NCI-H446 treated with DMSO at 0.1 percent for 48 hours (cell line): ENCODE results near the gene PRKACA.

Source experiments
- DNase-seq: peaks from one replicate; lab custom pipeline; 2025; lab: John Stamatoyannopoulos, UW

Gene PRKACA

GRCh38 chr19:14116525-14116917 lies 1.0 kb downstream of the PRKACA start:
- DNase-seq, result no peak

- no peak for DNase-seq
Measured at GRCh38 chr19:14115756-14116155, 1.8 kb downstream of the PRKACA start.

DNA sequence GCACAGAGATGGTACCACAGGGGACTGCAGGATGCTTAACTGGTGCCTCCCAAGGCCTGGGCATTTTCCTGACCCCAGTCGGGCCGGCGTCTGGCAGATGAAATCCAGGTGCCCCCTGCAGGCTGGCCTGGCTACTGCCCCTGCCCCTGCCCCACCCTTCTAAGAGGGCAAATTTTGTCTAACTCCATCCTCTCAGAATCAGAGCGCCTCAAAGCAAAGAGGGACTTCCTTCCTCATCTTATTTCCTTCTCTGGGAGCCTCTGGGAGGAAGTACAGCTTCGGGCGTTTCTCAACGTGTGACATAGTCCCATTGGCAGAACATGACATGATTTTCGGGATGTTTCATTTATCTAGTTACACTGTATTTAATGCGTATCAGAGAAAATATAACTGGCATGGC lies 2.7 kb downstream of the PRKACA start:
- DNase-seq, result no peak

DNA sequence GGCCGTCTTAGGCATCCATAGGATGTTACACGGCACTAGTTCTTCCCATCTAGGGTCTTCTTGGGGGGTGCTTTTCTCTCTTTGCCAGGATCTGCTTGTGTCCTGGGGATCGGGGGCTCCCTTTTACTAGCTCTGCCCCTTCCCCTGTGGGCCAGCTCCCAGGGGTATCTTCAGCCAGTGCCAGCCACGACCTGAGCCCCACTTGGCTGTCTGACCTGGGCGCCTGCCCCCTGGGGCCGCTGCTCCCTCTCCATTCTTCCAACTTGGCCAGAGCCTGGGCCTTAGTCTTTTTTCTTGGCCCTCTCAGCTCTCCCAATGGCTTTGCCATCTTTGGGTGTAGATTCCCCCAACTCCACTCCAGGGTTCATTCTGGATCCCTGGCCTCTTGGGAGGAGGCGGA lies 3.1 kb downstream of the PRKACA start:
- no peak for DNase-seq

- no peak for DNase-seq
Measured at GRCh38 chr19:14113762-14114414, 3.7 kb downstream of the PRKACA start.

GRCh38 chr19:14112809-14113385 lies 4.7 kb downstream of the PRKACA start:
- no peak for DNase-seq

DNA sequence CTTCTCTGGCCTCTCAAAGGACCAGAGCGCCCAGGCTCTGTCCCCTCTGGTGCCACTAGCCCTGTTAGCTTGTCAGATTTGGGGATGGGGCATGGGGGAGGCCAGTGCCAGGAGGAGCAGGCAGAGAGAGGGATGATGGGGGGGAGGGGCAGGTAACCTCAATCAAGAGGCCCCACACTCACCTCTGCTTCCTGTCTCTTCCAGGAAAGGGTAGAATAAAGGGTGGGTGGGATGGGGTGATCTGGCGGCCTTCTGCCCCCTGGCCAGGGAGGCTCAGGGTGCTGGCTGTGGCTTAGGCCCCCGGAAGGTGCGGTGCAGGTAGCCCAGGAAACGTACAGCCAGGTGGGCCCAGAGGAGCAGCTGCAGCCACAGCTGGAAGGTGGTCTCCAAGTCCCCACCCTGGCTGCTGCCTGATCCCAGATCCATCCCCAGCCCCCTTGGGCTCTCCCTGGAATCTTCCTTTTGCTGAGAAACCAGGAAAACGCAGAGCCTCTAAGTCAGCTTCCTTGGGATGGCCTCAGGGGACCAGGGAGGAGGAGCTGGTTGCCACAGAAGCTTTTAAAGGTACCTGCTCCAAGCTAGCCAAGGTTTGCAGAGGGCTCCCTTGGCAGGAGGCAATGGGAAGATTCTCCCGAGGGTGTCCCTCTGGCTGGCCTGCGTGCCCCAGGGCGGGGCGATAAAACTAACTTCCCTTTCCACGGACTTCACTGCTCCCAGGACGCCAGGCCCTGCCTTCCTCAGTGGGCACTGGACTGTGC lies 5.3 kb downstream of the PRKACA start:
- DNase-seq, result no peak

DNA sequence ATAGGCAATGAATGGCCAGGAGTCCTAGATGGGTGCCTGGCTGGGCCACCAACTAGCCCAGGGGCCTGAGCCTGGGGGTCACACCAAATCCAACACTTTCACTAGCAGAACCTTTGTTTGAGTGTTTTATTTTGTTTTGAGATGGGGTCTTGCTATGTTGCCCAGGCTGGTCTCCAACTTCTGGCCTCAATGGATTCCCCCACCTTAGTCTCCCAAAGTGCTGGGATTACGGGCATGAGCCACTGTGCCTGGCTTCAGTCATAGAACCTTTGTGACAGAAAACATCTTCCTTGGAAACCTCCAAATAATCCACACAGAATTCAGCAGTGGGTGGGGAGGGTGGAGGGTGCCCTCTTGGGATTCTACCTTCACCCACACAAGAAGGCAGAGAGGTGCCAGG lies 6.1 kb downstream of the PRKACA start:
- no peak for DNase-seq

GRCh38 chr19:14110650-14111049 lies 6.9 kb downstream of the PRKACA start:
- DNase-seq, result no peak

GRCh38 chr19:14107581-14108461 lies 9.7 kb downstream of the PRKACA start:
- no peak for DNase-seq

GRCh38 chr19:14106840-14107239 lies 10.7 kb downstream of the PRKACA start:
- DNase-seq, result no peak

DNA sequence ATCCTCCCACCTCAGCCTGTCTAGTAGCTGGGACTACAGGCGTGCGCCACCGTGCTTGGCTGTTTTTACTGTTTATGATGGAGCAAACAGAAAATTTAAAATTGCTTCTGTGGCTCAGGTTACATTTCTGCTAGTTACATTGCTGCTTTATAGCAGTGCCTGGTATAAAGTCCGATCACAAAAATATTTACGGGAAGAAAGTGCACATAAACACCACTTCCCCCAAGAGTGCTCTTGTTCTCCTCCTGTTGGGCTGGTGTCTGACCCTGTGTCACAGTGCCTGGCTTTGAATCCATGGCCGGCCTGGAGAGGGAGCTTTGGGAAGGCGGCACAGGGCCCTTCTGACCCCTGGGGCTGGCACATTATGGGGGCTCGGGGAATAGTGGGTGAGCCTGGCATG lies 11.9 kb downstream of the PRKACA start:
- DNase-seq, result no peak

DNA sequence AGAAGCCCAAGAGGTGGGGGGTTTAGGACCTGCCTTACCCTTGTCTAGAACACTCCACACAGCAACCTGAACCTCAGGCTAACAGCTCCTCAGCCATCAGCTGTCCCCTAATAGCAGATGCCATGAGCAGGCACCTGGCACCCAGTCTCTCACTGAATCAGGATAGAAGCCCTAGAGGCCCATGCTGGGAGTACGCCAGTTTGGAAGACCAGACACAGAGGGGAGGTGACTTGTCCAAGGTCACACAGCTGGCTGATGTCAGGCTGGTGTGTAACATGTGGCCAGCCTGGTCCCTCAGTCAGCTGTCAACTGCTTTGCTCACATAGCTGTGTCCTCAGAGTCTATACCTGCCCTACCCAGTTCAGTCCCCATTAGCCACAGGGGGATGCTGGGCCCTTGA lies 14.3 kb downstream of the PRKACA start:
- DNase-seq, result no peak

GRCh38 chr19:14102756-14103155 lies 14.8 kb downstream of the PRKACA start:
- DNase-seq, result no peak

DNA sequence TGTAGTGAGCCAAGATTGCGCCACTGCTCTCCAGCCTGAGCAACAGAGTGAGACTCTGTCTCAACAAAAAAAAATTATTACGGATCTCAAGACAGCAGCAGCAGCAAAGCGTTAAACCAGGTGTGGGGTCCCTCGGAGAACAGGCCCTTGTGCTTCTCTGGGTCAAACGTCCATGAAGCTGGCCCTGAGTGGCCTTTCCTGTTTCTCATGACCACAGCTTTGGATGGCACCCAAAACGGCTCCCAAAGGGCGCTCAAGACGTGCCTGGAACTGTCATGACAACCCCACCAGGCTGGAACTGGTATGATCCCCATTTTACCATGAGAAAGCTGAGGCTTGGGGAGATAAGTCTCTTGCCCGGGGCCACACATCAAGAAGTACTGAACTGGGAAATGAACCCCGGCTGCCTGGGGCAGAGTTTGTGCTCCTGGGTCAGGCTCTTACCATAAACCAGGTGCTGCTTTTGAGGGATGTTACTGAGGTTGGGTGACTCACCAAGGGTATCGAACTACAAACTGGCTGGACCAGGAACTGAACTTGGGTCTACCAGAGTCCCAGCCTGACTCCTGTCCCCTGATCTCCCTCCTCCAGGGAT lies 15.4 kb downstream of the PRKACA start:
- DNase-seq, result no peak

DNA sequence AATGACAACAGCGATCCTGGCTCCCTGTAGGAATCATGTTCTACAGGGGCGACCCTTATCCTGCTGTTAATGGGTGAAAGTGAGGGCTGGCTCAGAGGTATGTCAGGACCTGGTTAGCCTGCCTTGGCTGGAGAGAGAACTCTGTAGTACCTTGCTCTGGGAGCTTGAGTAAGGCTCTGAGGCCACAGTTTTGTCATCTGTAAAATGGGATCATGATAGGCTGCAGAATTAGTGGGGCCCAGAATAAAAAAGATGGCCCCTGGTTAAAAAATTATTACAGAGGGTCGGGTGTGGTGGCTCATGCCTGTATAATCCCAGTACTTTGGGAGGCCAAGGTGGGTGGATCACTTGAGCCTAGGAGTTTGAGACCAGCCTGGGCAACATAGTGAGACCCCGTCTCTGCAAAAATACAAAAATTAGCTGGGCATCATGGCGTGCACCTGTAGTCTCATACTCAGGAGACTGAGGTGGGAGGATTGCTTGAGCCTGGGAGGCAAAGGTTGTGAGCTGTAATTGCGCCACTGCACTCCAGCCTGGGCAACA lies 16.5 kb downstream of the PRKACA start:
- no peak for DNase-seq

DNA sequence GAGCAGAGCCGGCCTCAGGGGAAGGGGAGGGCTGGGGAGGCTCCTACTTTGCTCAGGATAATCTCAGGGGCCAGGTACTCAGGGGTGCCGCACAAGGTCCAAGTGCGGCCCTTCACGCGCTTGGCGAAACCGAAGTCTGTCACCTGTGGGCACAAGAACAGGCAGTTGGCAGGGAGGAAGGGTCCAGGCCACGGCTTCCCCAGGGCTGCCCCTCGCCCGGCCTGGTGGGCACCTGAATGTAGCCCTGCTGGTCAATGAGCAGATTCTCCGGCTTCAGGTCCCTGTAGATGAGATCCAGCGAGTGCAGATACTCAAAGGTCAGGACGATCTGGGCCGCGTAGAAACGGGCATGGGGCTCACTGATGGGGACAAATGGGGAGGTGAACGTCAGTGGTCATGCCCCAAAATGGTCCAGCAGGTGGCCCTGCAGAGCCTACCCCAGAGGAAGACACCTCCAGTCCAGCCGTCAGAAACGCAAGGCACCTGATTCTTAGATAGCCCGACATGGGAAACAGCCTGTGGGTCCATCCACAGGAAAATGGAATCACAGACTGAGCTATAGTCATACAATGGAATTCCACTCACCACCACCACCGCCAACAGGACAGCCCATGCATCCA lies 19.9 kb downstream of the PRKACA start:
- no peak for DNase-seq

GRCh38 chr19:14096272-14096992 lies 21.1 kb downstream of the PRKACA start:
- DNase-seq, result no peak

DNA sequence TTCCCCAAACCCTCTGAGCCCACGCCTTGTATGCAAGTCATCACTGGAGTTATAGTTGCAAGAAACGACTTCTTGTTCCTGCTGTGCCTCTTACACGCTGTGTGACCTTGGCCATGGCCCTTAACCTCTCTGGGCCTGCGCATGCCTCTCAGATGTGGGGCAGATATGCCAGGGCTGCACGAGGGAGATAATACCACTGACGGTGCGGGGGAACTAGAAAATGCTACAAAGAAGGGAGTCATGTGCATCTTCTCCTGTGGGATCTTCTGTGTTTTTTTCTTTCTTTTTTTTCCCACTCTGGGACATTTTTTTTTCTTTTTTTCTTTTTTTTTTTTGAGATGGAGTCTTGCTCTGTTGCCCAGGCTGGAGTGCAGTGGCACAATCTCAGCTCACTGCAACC lies 22.7 kb downstream of the PRKACA start:
- no peak for DNase-seq

DNA sequence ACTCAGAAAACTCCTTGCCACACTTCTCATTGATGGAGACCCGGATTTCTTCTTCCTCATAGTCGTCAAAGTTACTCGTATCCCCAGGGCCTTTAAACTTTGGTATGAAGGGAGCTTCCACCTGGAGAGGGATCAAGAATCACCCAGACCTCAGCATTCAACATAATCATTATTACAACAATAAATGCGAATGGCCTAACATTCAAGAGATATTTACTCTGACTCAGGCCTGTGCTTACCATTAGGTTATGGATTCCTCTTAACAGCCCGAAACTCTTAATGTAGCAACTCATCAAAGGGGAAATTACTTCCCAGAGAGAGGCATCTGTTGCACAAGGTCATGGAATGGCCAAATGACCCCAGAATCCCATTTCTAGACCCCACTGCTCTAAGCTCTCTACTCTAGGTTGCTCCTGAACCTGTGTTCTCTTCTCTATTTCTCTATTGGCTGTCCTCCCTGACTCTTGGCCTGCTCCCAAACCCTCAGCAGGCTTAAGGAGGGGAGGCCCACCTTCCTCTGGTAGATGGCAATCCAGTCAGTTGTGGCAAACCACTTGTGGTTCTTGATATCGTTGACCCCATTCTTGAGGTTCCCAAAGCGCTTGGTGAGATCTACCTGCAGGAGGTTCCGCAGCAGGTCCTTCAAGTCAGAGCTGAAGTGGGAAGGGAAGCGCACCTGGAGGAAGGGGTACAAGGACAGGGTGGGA lies 24.3 kb downstream of the PRKACA start:
- no peak for DNase-seq
